Uterus (tissue), 2 donors: ENCODE results near the gene SRGAP2B.
"Not testable (repeated sequence)": the region's sequence is repeated elsewhere in the genome, so short reads cannot be mapped to it uniquely, and the experiment has no call there.

Source experiments
- CTCF ChIP-seq, 4 experiments: fragments of 200-600 bp in 2 of 4; fragments of 450-650 bp in 2 of 4; sonication (generic) in 2 of 4; IDR thresholded peaks; one replicate each; pipeline ENCODE4 v1.5.1; 2016 to 2019; ENCODE audit warnings: antibody characterized with exemption in 4 of 4, mild to moderate bottlenecking in 2 of 4, moderate library complexity in 1 of 4
- POLR2A ChIP-seq, 2 donors: fragments of 450-650 bp; IDR thresholded peaks; one replicate each; pipeline ENCODE4 v1.6.1; 2016; ENCODE audit warnings: antibody characterized with exemption in 2 of 2, mild to moderate bottlenecking in 1 of 2, moderate library complexity in 1 of 2

GRCh38 chr1:144971936-144972335, 123.2 kb downstream of the SRGAP2B start:
- TF ChIP-seq CTCF, POLR2A (IDR thresholded peaks at IDR 0.05): not testable (repeated sequence)
